Measurements from ENCODE around the gene EIF4E2.
A peak's percentile ranks its signal among the peaks of the same experiment; 100 is the strongest.

EIF4E2 gene

GRCh38 chr2:232518844-232519243, 31.6 kb upstream of the EIF4E2 start:
- H3K27me3 Mint-ChIP-seq (ENCODE audit: low read depth): peaks cover 69% of the 10 kb centered on the region

GRCh38 chr2:232519581-232520438, 30.7 kb upstream of the EIF4E2 start, which contains the start of gene PRSS56:
Gene PRSS56 (plus strand): TSS chr2:232520388. CDS start chr2:232520599, 211 bp downstream.
- no peak for TF ChIP-seq CTCF (IDR thresholded peaks at IDR 0.05; ENCODE audit: unreplicated experiment in 3 of 3)
- H3K27me3 Mint-ChIP-seq (ENCODE audit: low read depth): peaks cover 67% of the 10 kb centered on the region
- H3K9me3 Mint-ChIP-seq: no peaks in the 10 kb centered on the region
- no peak within 1 kb of the TSS for H3K27ac Mint-ChIP-seq
- peaks cover 32% of the 10 kb centered on the region for H3K4me1 Mint-ChIP-seq
- no peaks in the 10 kb centered on the region for H3K36me3 Mint-ChIP-seq (ENCODE audit: low read depth)
- H3K4me3 Mint-ChIP-seq: no peak within 1 kb of the TSS

More at GRCh38 chr2:232518844-232519243, 31.6 kb upstream of the EIF4E2 start:
- H3K4me1 Mint-ChIP-seq: peaks cover 32% of the 10 kb centered on the region
- no peak for TF ChIP-seq CTCF (IDR thresholded peaks at IDR 0.05; ENCODE audit: unreplicated experiment in 3 of 3)
- no peaks in the 10 kb centered on the region for H3K36me3 Mint-ChIP-seq (ENCODE audit: low read depth)
- H3K9me3 Mint-ChIP-seq: no peaks in the 10 kb centered on the region
- H3K4me3 Mint-ChIP-seq: no peak overlapping the region
- H3K27ac Mint-ChIP-seq: no peak overlapping the region

GRCh38 chr2:232520489-232520888, 30.0 kb upstream of the EIF4E2 start:
- no peaks in the 10 kb centered on the region for H3K36me3 Mint-ChIP-seq (ENCODE audit: low read depth)
- peaks cover 63% of the 10 kb centered on the region for H3K27me3 Mint-ChIP-seq (ENCODE audit: low read depth)
- H3K4me3 Mint-ChIP-seq: no peak overlapping the region
- H3K9me3 Mint-ChIP-seq: no peaks in the 10 kb centered on the region
- no peak for TF ChIP-seq CTCF (IDR thresholded peaks at IDR 0.05; ENCODE audit: unreplicated experiment in 3 of 3)
- H3K27ac Mint-ChIP-seq: no peak overlapping the region
- H3K4me1 Mint-ChIP-seq: peaks cover 31% of the 10 kb centered on the region

GRCh38 chr2:232521098-232521497, 29.4 kb upstream of the EIF4E2 start:
- Mint-ChIP-seq H3K9me3 (no peaks in the 10 kb centered on the region), H3K27ac (no peak overlapping the region), H3K4me1 (peaks cover 30% of the 10 kb centered on the region), H3K36me3 (ENCODE audit: low read depth) (no peaks in the 10 kb centered on the region), H3K4me3 (no peak overlapping the region), H3K27me3 (ENCODE audit: low read depth) (peaks cover 63% of the 10 kb centered on the region)
- TF ChIP-seq CTCF (IDR thresholded peaks at IDR 0.05; ENCODE audit: unreplicated experiment in 3 of 3): no peak

GRCh38 chr2:232521959-232522622, 28.4 kb upstream of the EIF4E2 start:
- Mint-ChIP-seq H3K4me3 (no peak overlapping the region), H3K4me1 (peaks cover 27% of the 10 kb centered on the region), H3K27ac (no peak overlapping the region), H3K9me3 (no peaks in the 10 kb centered on the region), H3K36me3 (ENCODE audit: low read depth) (no peaks in the 10 kb centered on the region), H3K27me3 (ENCODE audit: low read depth) (peaks cover 60% of the 10 kb centered on the region)
- peak; percentile 94 to 98 (median 97) for TF ChIP-seq CTCF (IDR thresholded peaks at IDR 0.05; ENCODE audit: unreplicated experiment in 3 of 3)
